Measurements from ENCODE around the gene SESN3.
"Not testable (repeated sequence)": the region's sequence is repeated elsewhere in the genome, so short reads cannot be mapped to it uniquely, and the experiment has no call there.

SESN3 gene

DNA sequence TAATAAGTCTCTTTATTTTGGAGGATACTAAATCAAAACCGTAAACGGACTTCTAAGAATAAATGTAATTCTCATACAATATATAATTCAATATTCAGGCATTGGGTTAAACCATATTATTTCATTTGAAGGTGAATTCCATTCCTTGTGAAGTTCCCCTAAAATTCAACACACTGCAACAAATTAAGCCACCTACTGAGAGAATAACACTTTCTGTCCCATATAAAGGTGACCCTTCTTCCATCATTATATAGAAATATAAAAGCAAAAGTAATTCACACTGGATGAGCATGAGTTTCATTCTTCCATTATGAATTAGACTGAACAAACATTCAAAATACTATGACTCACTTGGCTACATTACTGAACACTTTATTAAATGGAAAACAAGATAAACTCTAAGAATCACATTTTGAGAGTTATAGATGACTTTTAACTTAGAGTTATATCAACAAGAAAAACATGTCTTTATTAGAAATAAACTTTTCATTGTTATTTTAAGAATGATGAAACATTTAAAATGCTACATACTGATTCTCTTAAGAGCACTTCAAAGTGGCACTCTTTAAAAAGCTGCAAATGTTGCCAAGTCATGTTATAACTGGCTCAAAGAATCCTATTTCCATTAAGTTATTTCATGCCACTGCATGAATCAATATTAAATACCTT lies 2.8 kb downstream of the SESN3 start:
- H3K9me3 ChIP-seq (ENCODE audit: control insufficient read depth in 5 of 5, low read length in 5 of 5), result no peaks in the 10 kb centered on the region
- H3K9ac ChIP-seq (ENCODE audit: low read length in 5 of 5), result no peak overlapping the region
- H3K36me3 ChIP-seq (ENCODE audit: control insufficient read depth in 5 of 5, insufficient read depth in 5 of 5, low read length in 5 of 5), result no peaks in the 10 kb centered on the region
- no peak overlapping the region for H3K4me3 ChIP-seq (ENCODE audit: low read depth in 1 of 5, low read length in 5 of 5)
- H3K27me3 ChIP-seq (ENCODE audit: control insufficient read depth in 5 of 5, insufficient read depth in 4 of 5, low read length in 5 of 5), result no peaks in the 10 kb centered on the region
- H3K27ac ChIP-seq (ENCODE audit: low read depth, low read length), result no peak overlapping the region
- H3K4me1 ChIP-seq (ENCODE audit: control insufficient read depth in 5 of 5, insufficient read depth in 5 of 5, low read length in 5 of 5), result peaks cover 2 to 40% (median 36%) of the 10 kb centered on the region in 5 donors

DNA sequence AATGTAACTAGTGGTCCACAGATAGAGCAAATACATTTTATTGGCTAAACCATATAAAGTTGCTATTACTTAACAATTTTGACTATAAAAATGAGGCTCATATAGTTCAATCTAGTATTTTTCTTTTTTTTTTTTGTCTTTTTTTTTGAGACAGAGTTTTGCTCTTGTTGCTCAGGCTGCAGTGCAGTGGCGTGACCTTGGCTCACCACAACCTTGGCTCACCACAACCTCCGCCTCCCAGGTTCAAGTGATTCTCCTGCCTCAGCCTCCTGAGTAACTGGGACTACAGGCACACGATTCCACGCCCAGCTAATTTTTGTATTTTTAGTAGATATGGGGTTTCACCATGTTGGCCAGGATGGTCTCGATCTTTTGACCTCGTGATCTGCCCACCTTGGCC lies 3.9 kb downstream of the SESN3 start:
- H3K27ac ChIP-seq (ENCODE audit: low read depth, low read length); H3K27me3 ChIP-seq (ENCODE audit: control insufficient read depth in 5 of 5, insufficient read depth in 4 of 5, low read length in 5 of 5); H3K36me3 ChIP-seq (ENCODE audit: control insufficient read depth in 5 of 5, insufficient read depth in 5 of 5, low read length in 5 of 5); H3K4me3 ChIP-seq (ENCODE audit: low read depth in 1 of 5, low read length in 5 of 5); H3K9me3 ChIP-seq (ENCODE audit: control insufficient read depth in 5 of 5, low read length in 5 of 5); H3K9ac ChIP-seq (ENCODE audit: low read length in 5 of 5): not testable (repeated sequence)
- H3K4me1 ChIP-seq (ENCODE audit: control insufficient read depth in 5 of 5, insufficient read depth in 5 of 5, low read length in 5 of 5), result peaks cover 2 to 30% (median 26%) of the 10 kb centered on the region in 5 donors

DNA sequence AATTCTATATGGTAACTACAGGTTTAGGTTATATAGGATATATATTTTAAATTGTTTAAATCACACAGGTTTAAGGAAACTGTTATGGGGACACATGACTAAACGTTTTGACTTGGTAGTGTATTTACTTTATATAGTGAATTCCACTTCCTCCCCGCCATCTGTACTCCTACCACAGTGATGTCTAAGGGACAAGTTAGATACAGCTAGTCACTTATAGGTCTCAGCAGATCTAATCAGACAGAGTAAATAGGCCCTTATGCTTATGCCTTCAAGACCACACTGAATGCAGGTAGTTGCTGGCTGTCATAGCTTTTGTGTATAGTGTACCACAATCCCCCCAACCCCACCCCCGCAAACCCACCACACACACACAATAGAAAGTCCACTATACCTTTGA lies 8.2 kb downstream of the SESN3 start:
- H3K9ac ChIP-seq (ENCODE audit: low read length in 5 of 5), result no peak overlapping the region

DNA sequence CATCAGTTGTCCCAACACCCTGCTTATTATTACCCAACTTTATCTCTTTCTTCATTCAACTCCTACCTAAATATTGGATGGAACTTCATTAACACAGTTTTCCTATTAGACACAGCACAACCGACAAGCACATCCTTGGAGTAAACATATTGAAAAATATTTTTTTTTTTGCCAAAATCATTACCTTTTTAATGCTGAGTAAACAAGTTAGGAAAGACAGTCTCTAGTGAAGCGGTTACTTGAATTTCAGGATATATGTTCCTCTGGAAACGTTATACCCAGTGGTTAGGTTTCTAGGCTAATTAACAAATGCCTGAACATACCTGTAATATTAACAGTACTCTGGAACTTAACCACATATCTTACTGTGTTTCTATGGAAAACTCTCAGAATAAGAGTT lies 11.4 kb downstream of the SESN3 start:
- no peaks in the 10 kb centered on the region for H3K4me1 ChIP-seq (ENCODE audit: control insufficient read depth in 5 of 5, insufficient read depth in 5 of 5, low read length in 5 of 5)
- H3K4me3 ChIP-seq (ENCODE audit: low read depth in 1 of 5, low read length in 5 of 5), result no peak overlapping the region
- no peaks in the 10 kb centered on the region for H3K9me3 ChIP-seq (ENCODE audit: control insufficient read depth in 5 of 5, low read length in 5 of 5)
- H3K27ac ChIP-seq (ENCODE audit: low read depth, low read length), result no peak overlapping the region
- H3K36me3 ChIP-seq (ENCODE audit: control insufficient read depth in 5 of 5, insufficient read depth in 5 of 5, low read length in 5 of 5), result peaks cover 0 to 2% (median 0%) of the 10 kb centered on the region in 5 donors
- H3K27me3 ChIP-seq (ENCODE audit: control insufficient read depth in 5 of 5, insufficient read depth in 4 of 5, low read length in 5 of 5), result no peaks in the 10 kb centered on the region
- no peak overlapping the region for H3K9ac ChIP-seq (ENCODE audit: low read length in 5 of 5)

More for the DNA sequence above, 8.2 kb downstream of the SESN3 start:
- Histone ChIP-seq H3K27ac (ENCODE audit: low read depth, low read length) (no peak overlapping the region), H3K27me3 (ENCODE audit: control insufficient read depth in 5 of 5, insufficient read depth in 4 of 5, low read length in 5 of 5) (no peaks in the 10 kb centered on the region), H3K4me1 (ENCODE audit: control insufficient read depth in 5 of 5, insufficient read depth in 5 of 5, low read length in 5 of 5) (no peaks in the 10 kb centered on the region), H3K4me3 (ENCODE audit: low read depth in 1 of 5, low read length in 5 of 5) (no peak overlapping the region), H3K36me3 (ENCODE audit: control insufficient read depth in 5 of 5, insufficient read depth in 5 of 5, low read length in 5 of 5) (peaks cover 0 to 1% (median 0%) of the 10 kb centered on the region in 5 donors), H3K9me3 (ENCODE audit: control insufficient read depth in 5 of 5, low read length in 5 of 5) (no peaks in the 10 kb centered on the region)

DNA sequence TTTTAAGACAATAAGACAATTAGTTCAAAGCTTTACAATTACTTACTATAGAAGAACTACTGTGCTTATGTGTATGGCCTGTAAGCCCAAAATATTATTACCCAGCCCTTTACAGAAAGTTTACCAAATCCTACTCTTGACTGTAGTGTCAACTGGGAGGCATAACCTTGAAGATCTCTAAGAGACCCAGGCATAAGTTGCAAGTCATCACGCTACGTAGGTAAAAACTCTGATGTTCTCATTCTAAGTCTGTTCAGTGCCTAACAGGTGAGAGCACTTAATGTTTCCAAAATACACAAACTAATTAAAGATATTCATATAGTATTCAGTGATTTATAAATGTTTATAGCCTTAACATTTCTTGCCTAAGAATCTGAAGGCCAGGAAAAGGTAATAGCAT lies 12.9 kb downstream of the SESN3 start:
- Histone ChIP-seq H3K9me3 (ENCODE audit: control insufficient read depth in 5 of 5, low read length in 5 of 5) (no peaks in the 10 kb centered on the region), H3K27me3 (ENCODE audit: control insufficient read depth in 5 of 5, insufficient read depth in 4 of 5, low read length in 5 of 5) (no peaks in the 10 kb centered on the region), H3K4me1 (ENCODE audit: control insufficient read depth in 5 of 5, insufficient read depth in 5 of 5, low read length in 5 of 5) (no peaks in the 10 kb centered on the region), H3K4me3 (ENCODE audit: low read depth in 1 of 5, low read length in 5 of 5) (no peak overlapping the region), H3K27ac (ENCODE audit: low read depth, low read length) (no peak overlapping the region), H3K36me3 (ENCODE audit: control insufficient read depth in 5 of 5, insufficient read depth in 5 of 5, low read length in 5 of 5) (peaks cover 0 to 2% (median 0%) of the 10 kb centered on the region in 5 donors), H3K9ac (ENCODE audit: low read length in 5 of 5) (no peak overlapping the region)

DNA sequence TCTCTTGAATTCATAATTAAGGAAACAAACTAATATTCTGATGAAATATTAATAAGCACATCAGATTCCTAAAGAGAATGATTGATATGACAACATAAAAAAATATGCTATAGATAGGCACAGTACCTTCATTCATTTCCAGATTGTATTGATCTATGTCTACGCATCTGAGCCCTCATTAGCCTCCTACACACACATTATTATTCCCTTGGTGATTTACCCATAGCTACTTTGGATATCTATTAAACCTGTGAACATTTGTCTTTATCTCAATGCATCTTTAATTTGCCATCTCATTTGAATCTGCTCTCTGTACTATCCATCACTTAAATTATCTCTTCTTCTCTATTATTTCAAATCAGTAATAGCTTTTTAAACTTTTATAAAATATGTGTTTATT lies 18.4 kb downstream of the SESN3 start:
- H3K36me3 ChIP-seq (ENCODE audit: control insufficient read depth in 5 of 5, insufficient read depth in 5 of 5, low read length in 5 of 5), result no peaks in the 10 kb centered on the region
- no peak overlapping the region for H3K9ac ChIP-seq (ENCODE audit: low read length in 5 of 5)
- H3K27ac ChIP-seq (ENCODE audit: low read depth, low read length), result no peak overlapping the region
- H3K4me3 ChIP-seq (ENCODE audit: low read depth in 1 of 5, low read length in 5 of 5), result no peak overlapping the region
- H3K4me1 ChIP-seq (ENCODE audit: control insufficient read depth in 5 of 5, insufficient read depth in 5 of 5, low read length in 5 of 5), result no peaks in the 10 kb centered on the region
- H3K27me3 ChIP-seq (ENCODE audit: control insufficient read depth in 5 of 5, insufficient read depth in 4 of 5, low read length in 5 of 5), result no peaks in the 10 kb centered on the region
- no peaks in the 10 kb centered on the region for H3K9me3 ChIP-seq (ENCODE audit: control insufficient read depth in 5 of 5, low read length in 5 of 5)

DNA sequence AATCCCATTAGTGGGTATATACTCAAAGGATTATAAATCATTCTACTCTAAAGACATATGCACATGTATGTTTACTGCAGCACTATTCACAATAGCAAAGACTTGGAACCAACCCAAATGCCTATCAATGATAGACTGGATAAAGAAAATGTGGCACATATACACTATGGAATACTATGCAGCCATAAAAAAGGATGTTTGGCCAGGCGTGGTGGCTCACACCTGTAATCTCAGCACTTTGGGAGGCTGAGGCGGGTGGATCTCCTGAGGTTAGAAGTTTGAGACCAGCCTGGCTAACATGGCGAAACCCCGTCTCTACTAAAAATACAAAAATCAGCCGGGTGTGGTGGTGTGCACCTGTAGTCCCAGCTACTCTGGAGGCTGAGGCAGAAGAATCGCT lies 21.5 kb downstream of the SESN3 start:
- not testable (repeated sequence) for H3K36me3 ChIP-seq (ENCODE audit: control insufficient read depth in 5 of 5, insufficient read depth in 5 of 5, low read length in 5 of 5); H3K27me3 ChIP-seq (ENCODE audit: control insufficient read depth in 5 of 5, insufficient read depth in 4 of 5, low read length in 5 of 5); H3K4me1 ChIP-seq (ENCODE audit: control insufficient read depth in 5 of 5, insufficient read depth in 5 of 5, low read length in 5 of 5); H3K27ac ChIP-seq (ENCODE audit: low read depth, low read length); H3K4me3 ChIP-seq (ENCODE audit: low read depth in 1 of 5, low read length in 5 of 5); H3K9ac ChIP-seq (ENCODE audit: low read length in 5 of 5); H3K9me3 ChIP-seq (ENCODE audit: control insufficient read depth in 5 of 5, low read length in 5 of 5)

DNA sequence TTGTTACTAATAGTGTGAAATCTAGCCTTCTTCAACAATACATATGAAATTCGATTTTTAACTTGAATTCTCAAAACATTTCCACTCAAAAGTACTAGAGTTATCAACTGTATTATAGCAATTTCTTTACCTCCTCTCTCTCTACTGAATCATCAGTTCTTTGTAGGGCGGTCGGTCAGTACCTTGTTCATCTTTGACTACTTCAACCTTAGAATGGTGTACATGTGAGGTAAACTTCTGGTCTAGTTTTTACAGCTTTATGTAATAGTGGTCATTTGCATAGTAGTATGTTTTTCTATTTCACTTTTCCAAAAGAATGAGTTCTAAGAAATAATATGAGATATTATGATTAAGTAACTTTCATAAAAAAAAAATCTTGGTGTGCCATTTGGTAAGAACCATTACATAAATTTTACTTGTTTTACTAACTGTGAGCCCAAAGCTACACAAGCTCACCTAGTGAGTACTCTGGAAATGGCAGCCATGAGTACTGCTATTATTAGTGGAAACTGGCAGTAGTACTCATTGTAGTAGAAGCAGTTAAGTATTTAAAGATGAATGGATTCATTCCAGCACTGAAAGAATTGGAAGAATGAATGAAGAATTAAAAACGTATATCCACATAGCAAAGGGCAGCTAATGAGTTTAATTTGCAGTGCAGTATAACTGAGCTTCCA lies 30.1 kb downstream of the SESN3 start:
- Histone ChIP-seq H3K4me3 (ENCODE audit: low read depth in 1 of 5, low read length in 5 of 5) (no peak overlapping the region), H3K9me3 (ENCODE audit: control insufficient read depth in 5 of 5, low read length in 5 of 5) (no peaks in the 10 kb centered on the region), H3K9ac (ENCODE audit: low read length in 5 of 5) (no peak overlapping the region), H3K27ac (ENCODE audit: low read depth, low read length) (no peak overlapping the region), H3K36me3 (ENCODE audit: control insufficient read depth in 5 of 5, insufficient read depth in 5 of 5, low read length in 5 of 5) (no peaks in the 10 kb centered on the region), H3K4me1 (ENCODE audit: control insufficient read depth in 5 of 5, insufficient read depth in 5 of 5, low read length in 5 of 5) (no peaks in the 10 kb centered on the region), H3K27me3 (ENCODE audit: control insufficient read depth in 5 of 5, insufficient read depth in 4 of 5, low read length in 5 of 5) (no peaks in the 10 kb centered on the region)

DNA sequence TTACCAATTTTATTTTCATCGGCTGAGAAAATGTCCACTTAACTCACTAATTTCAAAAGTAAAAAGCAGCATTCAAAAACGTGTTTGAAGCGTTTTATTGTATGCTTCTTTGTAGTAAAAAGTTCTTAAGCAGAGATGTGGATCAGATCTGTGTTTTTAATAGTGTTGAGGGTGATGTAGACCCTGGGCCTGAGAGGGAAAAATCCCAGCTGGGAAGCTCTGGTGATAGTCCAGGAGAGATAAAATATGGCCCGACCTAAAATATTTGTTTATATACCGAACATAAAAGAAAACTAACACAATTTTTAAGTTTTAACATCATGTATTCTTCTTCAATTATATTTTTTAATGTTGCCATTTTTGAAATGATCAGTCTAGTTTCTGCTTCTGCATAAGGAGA lies 35.2 kb downstream of the SESN3 start:
- H3K9me3 ChIP-seq (ENCODE audit: control insufficient read depth in 5 of 5, low read length in 5 of 5), result no peaks in the 10 kb centered on the region
- H3K4me3 ChIP-seq (ENCODE audit: low read depth in 1 of 5, low read length in 5 of 5), result no peak overlapping the region
- no peaks in the 10 kb centered on the region for H3K27me3 ChIP-seq (ENCODE audit: control insufficient read depth in 5 of 5, insufficient read depth in 4 of 5, low read length in 5 of 5)
- no peak overlapping the region for H3K9ac ChIP-seq (ENCODE audit: low read length in 5 of 5)
- peaks cover 0 to 6% (median 5%) of the 10 kb centered on the region in 5 donors for H3K36me3 ChIP-seq (ENCODE audit: control insufficient read depth in 5 of 5, insufficient read depth in 5 of 5, low read length in 5 of 5)
- H3K4me1 ChIP-seq (ENCODE audit: control insufficient read depth in 5 of 5, insufficient read depth in 5 of 5, low read length in 5 of 5), result no peaks in the 10 kb centered on the region
- no peak overlapping the region for H3K27ac ChIP-seq (ENCODE audit: low read depth, low read length)

DNA sequence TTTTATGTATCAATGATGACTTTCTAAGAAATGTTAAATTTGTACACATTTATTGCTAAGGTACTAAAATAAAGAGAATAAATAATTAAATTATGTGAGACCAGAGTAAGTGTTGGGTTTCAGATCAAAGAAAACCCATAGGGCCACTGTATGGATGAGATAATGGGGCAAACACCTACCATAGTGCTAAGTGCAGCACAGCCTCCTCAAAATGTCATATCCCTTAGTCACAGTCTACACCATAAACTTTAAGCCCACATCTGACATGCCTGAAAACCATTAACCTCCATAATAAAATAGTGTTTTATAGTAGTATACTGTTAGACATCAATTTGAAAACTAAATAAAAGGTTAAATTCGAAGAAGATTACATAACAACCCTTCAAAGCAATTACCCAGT lies 37.5 kb downstream of the SESN3 start:
- Histone ChIP-seq H3K27me3 (ENCODE audit: control insufficient read depth in 5 of 5, insufficient read depth in 4 of 5, low read length in 5 of 5) (no peaks in the 10 kb centered on the region), H3K36me3 (ENCODE audit: control insufficient read depth in 5 of 5, insufficient read depth in 5 of 5, low read length in 5 of 5) (peaks cover 2 to 23% (median 16%) of the 10 kb centered on the region in 5 donors), H3K9ac (ENCODE audit: low read length in 5 of 5) (no peak overlapping the region), H3K4me3 (ENCODE audit: low read depth in 1 of 5, low read length in 5 of 5) (no peak overlapping the region), H3K27ac (ENCODE audit: low read depth, low read length) (no peak overlapping the region), H3K9me3 (ENCODE audit: control insufficient read depth in 5 of 5, low read length in 5 of 5) (no peaks in the 10 kb centered on the region), H3K4me1 (ENCODE audit: control insufficient read depth in 5 of 5, insufficient read depth in 5 of 5, low read length in 5 of 5) (no peaks in the 10 kb centered on the region)
